ENCODE results near the gene DEDD. TPM values are rescaled to one million over a fixed set of nuclear protein-coding genes. Genes with fewer than 3 reads are reported as not detected.

DEDD gene
- total and polyA plus RNA-seq, 2 of the 13 experiments (the other 11 are each of a cell fraction or from before 2014, with no cell fraction given) = 12.6 to 27.8 TPM

- TF ChIP-seq NR2C2 (CRISPR knock-in tag; IDR thresholded peaks at IDR 0.05; ENCODE audit: borderline replicate concordance) (peak; percentile 68), PREB (CRISPR knock-in tag; IDR thresholded peaks at IDR 0.05) (no peak), ZNF44 (CRISPR knock-in tag; IDR thresholded peaks at IDR 0.05) (peak; percentile 15; the same call in 1 of the 2 replicates), ZNF883 (CRISPR knock-in tag; IDR thresholded peaks at IDR 0.05; ENCODE audit: not compliant biosample characterization) (no peak), NBN (conservative IDR thresholded peaks at IDR 0.05) (no peak), ZNF766 (CRISPR knock-in tag; IDR thresholded peaks at IDR 0.05; ENCODE audit: borderline replicate concordance) (no peak), FIP1L1 (IDR thresholded peaks at IDR 0.05; ENCODE audit: borderline replicate concordance, insufficient read depth, low read depth, low read length) (no peak), PCBP1 (IDR thresholded peaks at IDR 0.05; ENCODE audit: borderline replicate concordance, low read depth, low read length) (no peak), AGO2 (optimal IDR thresholded peaks at IDR 0.05; ENCODE audit: low read depth, low read length) (peak; percentile 46), ZBED4 (CRISPR knock-in tag; IDR thresholded peaks at IDR 0.05; ENCODE audit: borderline replicate concordance) (0 out of 2 replicates have a peak, but pooled peaks have one; percentile 25), RAD21 (CRISPR knock-in tag; IDR thresholded peaks at IDR 0.05) (no peak), ZNF777 (CRISPR knock-in tag; IDR thresholded peaks at IDR 0.05) (no peak), ZNF670 (CRISPR knock-in tag; IDR thresholded peaks at IDR 0.05; ENCODE audit: borderline replicate concordance) (peak; percentile 65; the same call in 1 of the 2 replicates), NFYC (CRISPR knock-in tag; IDR thresholded peaks at IDR 0.05) (peak; percentile 95), ZNF24 (IDR thresholded peaks at IDR 0.05) (no peak), SATB2 (CRISPR knock-in tag; IDR thresholded peaks at IDR 0.05) (0 out of 2 replicates have a peak, but pooled peaks have one; percentile 41), NFE2L1 (CRISPR knock-in tag; IDR thresholded peaks at IDR 0.05; ENCODE audit: borderline replicate concordance) (no peak), RELA (CRISPR knock-in tag; IDR thresholded peaks at IDR 0.05) (no peak), GPN1 (CRISPR knock-in tag; IDR thresholded peaks at IDR 0.05; ENCODE audit: borderline replicate concordance) (no peak)
Measured at GRCh38 chr1:161165742-161166668, 33.5 kb upstream of the DEDD start, which contains the start of gene PPOX (continued).

Measured in HepG2 (cell line).